ENCODE results near the gene LGR6.
A peak's percentile ranks its signal among the peaks of the same experiment; 100 is the strongest.
"Not testable (repeated sequence)": the region's sequence is repeated elsewhere in the genome, so short reads cannot be mapped to it uniquely, and the experiment has no call there.

The LGR6 gene

GRCh38 chr1:202193614-202194327, at the start of gene LGR6:
Gene LGR6, plus strand, starts transcription at chr1:202193799. Its CDS starts 191 bp downstream, at chr1:202193990.
- DNase-seq: no peak

- DNase-seq: no peak
Measured at GRCh38 chr1:202144402-202145067, 49.1 kb upstream of the LGR6 start, which contains the start of gene ARL8A. Gene ARL8A, minus strand, starts transcription at chr1:202144737. Its CDS starts 165 bp downstream, at chr1:202144572.

- DNase-seq: peak; percentile 76
Measured at GRCh38 chr1:202145068-202145743, 48.4 kb upstream of the LGR6 start.

DNA sequence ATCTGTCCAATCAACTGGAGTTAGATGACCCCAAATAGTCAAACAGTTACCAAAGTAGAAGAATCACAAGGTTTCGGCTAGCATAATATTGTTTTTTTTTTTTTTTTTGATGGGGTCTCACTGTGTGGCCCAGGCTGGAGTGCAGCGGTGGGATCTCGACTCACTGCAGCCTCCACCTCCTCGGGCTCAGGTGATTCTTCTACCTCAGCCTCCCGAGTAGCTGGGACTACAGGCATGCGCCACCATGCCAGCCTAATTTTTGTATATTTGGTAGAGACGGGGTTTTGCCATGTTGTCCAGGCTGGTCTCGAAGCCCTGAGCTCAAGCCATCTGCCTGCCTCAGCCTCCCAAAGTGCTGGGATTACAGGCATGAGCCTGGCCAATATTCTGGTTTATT, 47.9 kb upstream of the LGR6 start:
- not testable (repeated sequence) for DNase-seq

- no peak for DNase-seq
Measured at GRCh38 chr1:202146279-202146678, 47.3 kb upstream of the LGR6 start.

GRCh38 chr1:202146993-202147392, 46.6 kb upstream of the LGR6 start:
- DNase-seq: no peak

DNA sequence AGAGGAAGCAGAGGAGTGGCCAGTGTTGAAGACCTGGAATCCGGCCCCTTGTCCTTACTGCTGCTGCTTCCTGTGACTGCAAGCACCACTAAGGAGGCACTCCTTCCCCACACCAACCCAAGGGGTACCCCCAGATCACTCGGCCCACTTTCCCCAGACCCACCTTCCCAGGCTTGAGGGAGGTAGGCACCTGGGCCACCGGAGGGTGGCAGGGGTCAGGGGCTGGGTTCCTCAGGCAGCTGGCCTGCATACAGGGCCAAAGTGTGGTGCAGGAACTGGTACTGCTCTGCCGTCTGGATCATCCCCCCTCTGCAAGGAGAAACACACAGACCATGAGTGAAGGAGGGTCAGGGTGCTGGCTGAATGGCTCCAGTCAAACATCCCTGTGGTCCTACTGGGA, 45.2 kb upstream of the LGR6 start:
- no peak for DNase-seq

GRCh38 chr1:202149566-202149965, 44.0 kb upstream of the LGR6 start:
- no peak for DNase-seq

DNA sequence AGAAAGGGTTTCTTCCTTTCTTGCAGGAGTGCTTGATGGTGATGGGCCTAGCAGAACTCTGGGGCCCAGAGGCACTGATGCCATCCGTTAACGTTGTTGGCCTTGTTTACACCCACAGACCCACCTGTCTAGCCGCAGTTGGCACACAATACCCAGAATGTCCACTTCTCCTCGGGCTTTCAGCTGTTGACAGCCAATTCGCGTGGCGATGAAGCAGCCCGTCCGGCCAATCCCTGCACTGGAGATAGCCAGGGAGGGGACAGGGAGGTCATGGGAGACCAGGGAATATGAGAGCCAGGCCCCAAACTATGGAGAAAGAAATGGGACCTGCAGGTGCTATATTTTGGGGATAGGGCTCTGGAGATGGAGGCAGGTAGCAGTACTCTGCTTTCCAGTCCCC, 43.4 kb upstream of the LGR6 start:
- DNase-seq: no peak

DNA sequence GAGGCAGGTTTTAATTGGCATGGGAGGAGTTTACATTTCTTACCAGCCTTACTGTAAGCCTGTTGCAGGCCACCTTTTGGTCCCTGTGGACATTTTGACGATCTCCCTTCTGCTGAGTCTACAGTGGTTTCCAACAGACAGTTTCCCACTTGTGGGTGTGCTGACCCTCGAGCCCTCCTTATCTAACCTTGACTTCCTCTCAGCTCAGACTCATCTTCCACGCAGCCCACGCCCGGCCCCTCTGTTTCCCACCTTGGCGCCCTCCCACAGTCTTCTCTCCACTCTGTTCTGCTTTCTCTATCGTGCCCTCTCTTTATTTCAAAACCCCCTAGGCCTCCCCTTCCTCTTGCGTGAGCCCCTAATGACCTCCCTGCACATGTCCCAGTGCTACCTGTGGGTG, 43.0 kb upstream of the LGR6 start:
- no peak for DNase-seq

GRCh38 chr1:202151045-202151444, 42.6 kb upstream of the LGR6 start:
- no peak for DNase-seq

DNA sequence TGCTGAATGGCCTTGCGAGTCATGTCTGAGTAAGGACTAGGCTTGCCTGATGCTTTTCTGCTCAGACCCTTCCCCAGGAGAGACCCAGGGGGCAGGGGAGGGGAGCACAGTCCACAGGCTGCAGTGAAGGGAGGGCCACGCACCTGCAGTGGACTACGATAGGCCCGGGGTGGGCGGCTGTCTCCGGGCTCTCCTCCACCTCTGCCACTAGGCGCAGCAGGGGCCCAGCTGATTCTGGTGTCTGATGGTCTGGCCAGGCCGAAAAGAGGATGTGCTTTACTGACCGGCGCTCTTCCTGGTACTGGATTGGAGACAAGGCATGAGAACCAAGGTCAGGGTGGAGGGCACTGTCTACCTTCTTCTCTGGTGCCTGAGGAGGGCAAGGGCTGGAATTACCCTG, 41.2 kb upstream of the LGR6 start:
- DNase-seq: no peak

- DNase-seq: no peak
Measured at GRCh38 chr1:202153284-202153683, 40.3 kb upstream of the LGR6 start.

DNA sequence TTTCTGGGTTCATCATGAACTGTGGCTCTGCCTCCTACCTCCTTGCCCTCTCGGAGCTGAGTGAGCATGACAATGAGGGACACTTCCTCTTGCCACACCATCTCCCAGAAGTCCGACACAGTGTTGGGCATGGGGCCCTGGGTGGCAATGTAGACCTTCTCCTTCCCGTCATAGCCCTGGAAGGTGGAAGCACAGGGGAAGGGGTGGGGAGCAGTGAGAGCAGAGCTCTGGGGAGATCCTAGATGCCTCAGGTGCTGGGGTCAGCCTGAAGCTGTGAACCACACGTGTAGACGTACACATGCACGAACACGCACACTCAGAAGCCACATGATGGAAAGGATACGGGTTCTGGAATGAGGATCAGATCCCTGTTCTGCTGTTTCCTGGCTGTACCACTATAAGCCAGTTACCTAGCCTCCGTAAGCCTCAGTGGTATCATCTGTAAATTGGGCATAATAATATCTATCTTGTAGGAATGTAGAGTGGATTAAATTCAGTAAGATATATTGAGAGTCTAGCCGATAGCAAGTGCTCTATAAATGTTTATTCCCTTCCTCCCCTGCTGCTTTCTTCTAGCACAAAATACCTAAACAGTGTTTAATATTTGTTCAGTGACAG, 39.3 kb upstream of the LGR6 start:
- no peak for DNase-seq

DNA sequence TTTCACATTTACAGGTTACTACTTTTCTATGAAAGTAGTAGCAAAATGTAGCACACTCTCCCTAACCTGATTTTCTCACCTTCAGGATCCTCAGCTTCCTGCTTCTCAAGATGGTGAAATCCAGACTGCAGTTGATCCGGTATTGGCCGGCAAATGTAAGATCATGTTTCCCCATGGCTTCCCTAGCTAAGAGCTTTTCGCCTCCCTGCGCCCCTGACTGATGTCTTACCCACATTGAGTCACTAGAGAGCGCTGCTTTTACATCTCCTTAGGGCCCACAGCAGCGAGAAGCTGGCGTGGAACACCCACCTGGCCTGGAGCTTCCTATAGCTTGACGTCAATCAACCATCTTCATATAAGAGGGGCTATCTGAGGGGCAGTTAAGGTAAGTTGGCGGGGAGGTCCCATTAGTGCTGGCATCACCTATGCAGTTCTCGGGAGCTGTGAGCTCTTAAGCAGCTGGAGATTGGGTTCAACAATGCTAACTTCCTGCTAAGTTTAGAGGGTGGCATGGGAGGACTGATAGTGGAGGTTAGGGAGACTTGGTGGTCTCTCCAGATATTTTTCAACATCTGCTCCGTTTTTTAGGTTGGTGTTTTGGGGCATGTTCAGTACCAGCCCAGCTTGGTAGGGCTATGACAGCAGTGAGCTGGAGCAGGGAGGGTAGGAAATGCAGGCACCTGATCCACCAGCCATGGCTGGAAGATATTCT, 38.7 kb upstream of the LGR6 start:
- no peak for DNase-seq

DNA sequence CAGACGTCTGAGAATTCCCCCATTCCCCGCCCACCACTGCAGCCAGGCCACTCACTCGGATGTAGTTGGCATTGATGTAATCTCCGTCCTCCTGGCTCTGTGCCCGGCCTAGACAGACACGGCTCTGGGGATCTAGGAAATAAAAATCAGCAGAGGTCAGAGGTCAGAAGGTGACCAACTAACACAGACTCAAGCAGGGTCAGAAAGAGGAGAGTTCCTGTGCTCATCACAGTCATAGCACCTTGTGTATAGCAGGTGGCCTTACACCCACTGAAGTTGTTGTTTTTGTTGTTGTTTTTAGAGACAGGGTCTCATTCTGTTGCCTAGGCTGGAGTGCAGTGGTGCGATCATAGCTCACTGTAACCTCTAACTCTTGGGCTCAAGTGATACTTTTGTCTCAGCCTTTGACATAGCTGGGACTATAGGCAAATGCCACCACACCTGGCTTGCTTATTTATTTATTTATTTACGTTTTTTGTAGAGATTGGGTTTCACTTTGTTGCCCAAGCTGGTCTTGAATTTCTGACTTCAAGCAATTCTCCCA, 38.0 kb upstream of the LGR6 start:
- DNase-seq: no peak

- no peak for DNase-seq
Measured at GRCh38 chr1:202156590-202156989, 37.0 kb upstream of the LGR6 start.

- DNase-seq: no peak
Measured at GRCh38 chr1:202157945-202158344, 35.7 kb upstream of the LGR6 start.

GRCh38 chr1:202158810-202159533, 34.6 kb upstream of the LGR6 start:
- DNase-seq: no peak

DNA sequence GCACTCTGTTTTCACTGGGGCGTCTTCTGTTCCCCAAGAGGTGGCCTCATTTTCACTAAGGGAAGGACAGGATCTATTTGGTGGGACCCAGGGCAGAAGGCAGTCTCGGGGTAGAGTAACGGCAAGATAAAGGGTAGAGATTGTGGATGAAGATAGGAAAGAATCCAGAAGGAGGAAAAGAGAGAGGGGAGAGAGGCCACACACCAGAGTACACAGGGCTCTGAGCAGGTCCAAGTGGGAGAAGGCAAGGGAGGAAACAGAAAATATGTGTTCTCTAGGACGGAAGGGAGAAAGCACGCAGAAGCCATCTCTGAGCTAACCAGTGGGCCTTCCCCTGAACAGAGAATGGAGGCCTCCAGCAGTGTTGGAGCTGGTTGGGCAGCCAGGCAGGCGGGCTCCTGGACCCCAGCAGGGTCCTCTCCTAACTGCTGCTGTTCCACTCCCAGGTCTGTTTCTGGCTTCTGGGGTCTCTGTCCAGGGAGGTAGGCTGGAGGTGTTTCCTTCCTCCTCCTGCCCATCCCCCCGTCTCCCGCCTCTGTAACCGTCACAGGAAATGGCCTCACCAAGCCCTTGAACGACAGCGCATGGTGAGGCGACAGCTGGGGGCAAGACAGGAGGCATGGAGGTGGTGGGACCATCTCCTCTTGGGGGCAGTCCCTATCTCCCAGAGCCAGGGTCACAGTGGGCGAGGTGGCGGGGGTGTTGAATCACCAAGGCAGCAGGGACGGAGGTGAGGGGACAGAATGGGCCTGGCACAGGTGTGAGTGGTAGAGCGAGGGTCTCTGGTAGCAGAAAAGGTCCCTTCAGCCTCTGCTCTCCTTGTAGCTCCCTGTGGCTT, 33.8 kb upstream of the LGR6 start:
- peak; percentile 58 for DNase-seq

DNA sequence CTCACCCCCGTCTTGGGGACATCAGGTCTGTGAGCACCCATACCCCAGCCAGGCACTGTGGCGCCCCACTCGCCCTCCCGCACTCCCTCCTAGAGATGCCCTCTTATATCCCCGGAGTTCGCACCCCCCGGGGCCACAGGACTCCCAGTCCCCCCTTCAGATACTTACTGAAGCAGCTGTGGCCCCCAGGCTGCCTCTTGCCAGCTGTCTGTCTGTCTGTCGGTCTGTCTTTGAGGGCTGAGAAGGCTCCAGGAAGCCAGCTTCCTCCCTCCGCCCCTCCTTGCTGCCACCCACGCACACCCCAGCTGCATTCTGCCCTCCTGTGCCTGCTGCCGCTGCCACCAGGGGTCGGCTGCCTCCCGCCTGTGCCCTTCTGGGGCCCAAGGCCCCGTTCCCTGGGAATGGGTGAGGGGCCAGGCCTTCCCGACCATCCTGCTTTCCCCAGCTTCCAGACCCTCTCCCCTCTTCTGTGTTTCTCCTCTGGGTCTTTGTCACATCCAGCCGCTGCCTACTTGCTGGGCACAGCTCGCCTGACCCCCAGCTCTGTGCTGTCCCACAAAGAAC, 33.1 kb upstream of the LGR6 start, which contains the start of gene PTPN7:
Gene PTPN7, minus strand, starts transcription at position 226 of the 564 bp plus-strand sequence. CDS start 1,200 bp downstream, outside the sequence.
- DNase-seq: peak; percentile 67

Data from KG1 (cell line).